HG02623 (cell line): ENCODE measurements around the gene FADS3.

Experiments used
- ATAC-seq: cut with Tn5 transposase; IDR thresholded peaks from one replicate; pipeline ENCODE4 v1.9.1; 2021; ENCODE audit warnings: moderate library complexity; ENCODE audit not compliant: unreplicated experiment

The FADS3 gene

GRCh38 chr11:61914471-61915171, 23.3 kb upstream of the FADS3 start:
- ATAC-seq, result no peak

GRCh38 chr11:61913699-61914395, 22.5 kb upstream of the FADS3 start:
- no peak for ATAC-seq

- ATAC-seq, result no peak
Measured at GRCh38 chr11:61912991-61913698, 21.8 kb upstream of the FADS3 start.

- ATAC-seq, result no peak
Measured at GRCh38 chr11:61912530-61912898, 21.2 kb upstream of the FADS3 start.

GRCh38 chr11:61911701-61912529, 20.6 kb upstream of the FADS3 start:
- no peak for ATAC-seq

- no peak for ATAC-seq
Measured at GRCh38 chr11:61911128-61911700, 19.9 kb upstream of the FADS3 start.

- ATAC-seq, result no peak
Measured at GRCh38 chr11:61910187-61911127, 19.1 kb upstream of the FADS3 start.

- ATAC-seq, result no peak
Measured at GRCh38 chr11:61908730-61909316, 17.5 kb upstream of the FADS3 start.

GRCh38 chr11:61907871-61908729, 16.8 kb upstream of the FADS3 start:
- ATAC-seq, result no peak

GRCh38 chr11:61907282-61907681, 15.9 kb upstream of the FADS3 start:
- ATAC-seq, result no peak

GRCh38 chr11:61906522-61906909, 15.2 kb upstream of the FADS3 start:
- ATAC-seq, result no peak

- ATAC-seq, result no peak
Measured at GRCh38 chr11:61905801-61906521, 14.6 kb upstream of the FADS3 start.

- ATAC-seq, result no peak
Measured at GRCh38 chr11:61905067-61905696, 13.8 kb upstream of the FADS3 start.

- ATAC-seq, result no peak
Measured at GRCh38 chr11:61904539-61905048, 13.2 kb upstream of the FADS3 start.

- ATAC-seq, result no peak
Measured at GRCh38 chr11:61903845-61904244, 12.5 kb upstream of the FADS3 start.

GRCh38 chr11:61902313-61902712, 11.0 kb upstream of the FADS3 start:
- no peak for ATAC-seq

- ATAC-seq, result no peak
Measured at GRCh38 chr11:61901397-61901796, 10.1 kb upstream of the FADS3 start.
